Neural progenitor cell (in vitro differentiated cells): Measurements from ENCODE around the gene CTRL. TPM values are rescaled to one million over a fixed set of nuclear protein-coding genes. Genes with fewer than 3 reads are reported as not detected.
A peak's percentile ranks its signal among the peaks of the same experiment; 100 is the strongest.

ENCODE experiments used
- DNase-seq: peaks from one replicate; pipeline ENCODE4 v3.0.0-alpha.2; 2016; ENCODE audit warnings: low spot score
- H2AFZ ChIP-seq: fragments of 200-600 bp; sonication (generic); replicated peaks from 2 replicates; pipeline ENCODE4 v1.6.1; 2016; ENCODE audit warnings: antibody characterized with exemption
- H3F3A ChIP-seq: fragments of 200-600 bp; sonication (generic); 2 replicates; pipeline ENCODE4 v1.6.1; 2016; ENCODE audit warnings: antibody characterized with exemption, low read depth
- H3K27ac ChIP-seq: fragments of 200-600 bp; sonication (generic); 2 replicates; pipeline ENCODE4 v1.5.1; 2016; ENCODE audit warnings: mild to moderate bottlenecking
- H3K27me3 ChIP-seq: fragments of 200-600 bp; sonication (generic); 2 replicates; pipeline ENCODE4 v1.6.1; 2016; ENCODE audit warnings: mild to moderate bottlenecking, moderate library complexity
- H3K36me3 ChIP-seq: fragments of 200-600 bp; sonication (generic); 2 replicates; pipeline ENCODE4 v1.5.1; 2016
- H3K4me1 ChIP-seq: fragments of 200-600 bp; sonication (generic); 2 replicates; pipeline ENCODE4 v1.6.1; 2016; ENCODE audit warnings: mixed run types
- H3K4me2 ChIP-seq: fragments of 200-600 bp; sonication (generic); 2 replicates; pipeline ENCODE4 v1.6.1; 2016
- H3K4me3 ChIP-seq: fragments of 200-600 bp; sonication (generic); 2 replicates; pipeline ENCODE4 v1.5.1; 2016
- H3K79me2 ChIP-seq: fragments of 200-600 bp; sonication (generic); 2 replicates; pipeline ENCODE4 v1.6.1; 2016; ENCODE audit warnings: low read depth
- H3K9ac ChIP-seq: fragments of 200-600 bp; sonication (generic); 2 replicates; pipeline ENCODE4 v1.6.1; 2016
- H3K9me3 ChIP-seq: fragments of 200-600 bp; sonication (generic); 2 replicates; pipeline ENCODE4 v1.5.1; 2016; ENCODE audit warnings: low read depth
- H4K20me1 ChIP-seq: fragments of 200-600 bp; sonication (generic); 2 replicates; pipeline ENCODE4 v1.6.1; 2016; ENCODE audit warnings: low read depth
- H3K27ac Mint-ChIP-seq: 3 replicates; pipeline ENCODE4 v1.8.0; 2021; ENCODE audit warnings: mixed read lengths
- H3K27me3 Mint-ChIP-seq: 2 replicates; pipeline ENCODE4 v1.8.0; 2022; ENCODE audit warnings: low read depth, mild to moderate bottlenecking, inconsistent platforms, moderate library complexity, mixed read lengths; ENCODE audit not compliant: insufficient read depth
- H3K36me3 Mint-ChIP-seq: 3 replicates; pipeline ENCODE4 v1.8.0; 2021; ENCODE audit warnings: mixed read lengths
- H3K4me1 Mint-ChIP-seq: 3 replicates; pipeline ENCODE4 v1.8.0; 2021; ENCODE audit warnings: mixed read lengths
- H3K4me3 Mint-ChIP-seq: 3 replicates; pipeline ENCODE4 v1.8.0; 2021; ENCODE audit warnings: mild to moderate bottlenecking, moderate library complexity, mixed read lengths
- H3K9me3 Mint-ChIP-seq: 3 replicates; pipeline ENCODE4 v1.8.0; 2020; ENCODE audit warnings: mixed read lengths
- CTCF ChIP-seq: fragments of 200-600 bp; sonication (generic); IDR thresholded peaks from 2 replicates; pipeline ENCODE4 v1.5.1; 2017; ENCODE audit warnings: antibody characterized with exemption, mild to moderate bottlenecking
- EZH2 ChIP-seq: fragments of 200-600 bp; sonication (generic); IDR thresholded peaks from 2 replicates; pipeline ENCODE4 v1.6.1; 2017; ENCODE audit warnings: antibody characterized with exemption, mild to moderate bottlenecking, moderate library complexity
- EZH2phosphoT487 ChIP-seq: fragments of 200-600 bp; sonication (generic); IDR thresholded peaks from 2 replicates; pipeline ENCODE4 v1.6.1; 2017; ENCODE audit warnings: antibody characterized with exemption
- total RNA-seq: library from RNA; depleted of rRNA; stranded (reverse); fragments of >200 nt; gene quantifications from 2 replicates; pipeline ENCODE4 v1.2.3, GENCODE V29; 2015; ENCODE audit warnings: low replicate concordance

CTRL gene
- total RNA-seq, 1 donor from 2014 or later: 0.45 TPM

GRCh38 chr16:67928147-67928546 lies 3.5 kb downstream of the CTRL start:
- H4K20me1 ChIP-seq: peaks cover 44% of the 10 kb centered on the region
- Mint-ChIP-seq H3K4me1 (no peaks in the 10 kb centered on the region), H3K9me3 (no peaks in the 10 kb centered on the region), H3K27me3 (peaks cover 8% of the 10 kb centered on the region), H3K36me3 (peaks cover 5% of the 10 kb centered on the region), H3K27ac (no peak overlapping the region), H3K4me3 (peak overlapping the region; percentile 64)
- no peak for DNase-seq
- no peak overlapping the region for H3K27ac ChIP-seq
- H3K27me3 ChIP-seq: no peaks in the 10 kb centered on the region
- H3F3A ChIP-seq: no peaks in the 10 kb centered on the region
- no peaks in the 10 kb centered on the region for H3K79me2 ChIP-seq
- no peaks in the 10 kb centered on the region for H3K36me3 ChIP-seq
- H3K9ac ChIP-seq: no peak overlapping the region
- no peak overlapping the region for H2AFZ ChIP-seq
- no peak overlapping the region for H3K4me3 ChIP-seq
- no peak overlapping the region for H3K4me2 ChIP-seq
- no peaks in the 10 kb centered on the region for H3K9me3 ChIP-seq
- TF ChIP-seq EZH2phosphoT487 (no peak), CTCF (no peak), EZH2 (no peak)
- H3K4me1 ChIP-seq: no peaks in the 10 kb centered on the region

GRCh38 chr16:67927131-67927941 lies 4.3 kb downstream of the CTRL start:
- Histone ChIP-seq H3K27ac (no peak overlapping the region), H3K4me3 (no peak overlapping the region), H4K20me1 (peaks cover 52% of the 10 kb centered on the region), H3K27me3 (no peaks in the 10 kb centered on the region), H3K4me1 (no peaks in the 10 kb centered on the region), H2AFZ (no peak overlapping the region), H3K9ac (no peak overlapping the region), H3K9me3 (no peaks in the 10 kb centered on the region), H3K4me2 (no peak overlapping the region), H3K79me2 (no peaks in the 10 kb centered on the region), H3K36me3 (no peaks in the 10 kb centered on the region), H3F3A (no peaks in the 10 kb centered on the region)
- Mint-ChIP-seq H3K9me3 (no peaks in the 10 kb centered on the region), H3K36me3 (peaks cover 7% of the 10 kb centered on the region), H3K27me3 (peaks cover 6% of the 10 kb centered on the region), H3K4me3 (no peak overlapping the region), H3K27ac (no peak overlapping the region), H3K4me1 (no peaks in the 10 kb centered on the region)
- DNase-seq: no peak
- no peak for TF ChIP-seq EZH2phosphoT487
- no peak for TF ChIP-seq CTCF
- TF ChIP-seq EZH2: no peak

- TF ChIP-seq CTCF (peak; percentile 7), EZH2 (no peak), EZH2phosphoT487 (no peak)
These were observed 5.4 kb downstream of the CTRL start for GRCh38 chr16:67926181-67926750.

More at GRCh38 chr16:67926181-67926750, 5.4 kb downstream of the CTRL start:
- H3K79me2 ChIP-seq: no peaks in the 10 kb centered on the region
- no peaks in the 10 kb centered on the region for H3F3A ChIP-seq
- Mint-ChIP-seq H3K27ac (no peak overlapping the region), H3K36me3 (peaks cover 6% of the 10 kb centered on the region), H3K9me3 (no peaks in the 10 kb centered on the region), H3K4me1 (no peaks in the 10 kb centered on the region), H3K27me3 (peaks cover 2% of the 10 kb centered on the region), H3K4me3 (no peak overlapping the region)
- no peak overlapping the region for H2AFZ ChIP-seq
- H3K9ac ChIP-seq: no peak overlapping the region
- no peaks in the 10 kb centered on the region for H3K4me1 ChIP-seq
- peaks cover 63% of the 10 kb centered on the region for H4K20me1 ChIP-seq
- H3K4me2 ChIP-seq: no peak overlapping the region
- DNase-seq: no peak
- H3K27ac ChIP-seq: no peak overlapping the region
- H3K36me3 ChIP-seq: no peaks in the 10 kb centered on the region
- H3K4me3 ChIP-seq: no peak overlapping the region
- H3K9me3 ChIP-seq: no peaks in the 10 kb centered on the region
- H3K27me3 ChIP-seq: no peaks in the 10 kb centered on the region
